WTC11 (cell line): ENCODE results near the gene PAFAH1B2. TPM values are rescaled to one million over a fixed set of nuclear protein-coding genes. Genes with fewer than 3 reads are reported as not detected.

Source experiments
- AR ChIP-seq: fragments of 250-450 bp; sonication (Bioruptor Pico); IDR thresholded peaks from 2 replicates; pipeline ENCODE4 v1.9.0; 2021; ENCODE audit warnings: mild to moderate bottlenecking
- ARID4B ChIP-seq: sonication (generic); formaldehyde crosslinking; IDR thresholded peaks from 2 replicates; pipeline ENCODE4 v1.8.0; 2023; ENCODE audit warnings: missing genetic modification reagents, mild to moderate bottlenecking, borderline replicate concordance
- E2F1 ChIP-seq: sonication (generic); formaldehyde crosslinking; IDR thresholded peaks from 2 replicates; pipeline ENCODE4 v1.8.0; 2022; ENCODE audit warnings: mild to moderate bottlenecking, missing genetic modification reagents
- ETV6 ChIP-seq: sonication (generic); formaldehyde crosslinking; IDR thresholded peaks from 2 replicates; pipeline ENCODE4 v1.8.1; 2022; ENCODE audit warnings: mild to moderate bottlenecking, missing genetic modification reagents
- GRHL2 ChIP-seq: fragments of 250-450 bp; sonication (Bioruptor Pico); IDR thresholded peaks from 2 replicates; pipeline ENCODE4 v1.8.0; 2022; ENCODE audit warnings: mild to moderate bottlenecking, moderate library complexity; ENCODE audit not compliant: insufficient replicate concordance, severe bottlenecking
- NFATC4 ChIP-seq: fragments of 250-450 bp; sonication (Bioruptor Pico); IDR thresholded peaks from 2 replicates; pipeline ENCODE4 v1.9.0; 2021; ENCODE audit warnings: mild to moderate bottlenecking
- NFE2L1 ChIP-seq: sonication (generic); formaldehyde crosslinking; IDR thresholded peaks from 2 replicates; pipeline ENCODE4 v1.8.1; 2023; ENCODE audit warnings: missing genetic modification reagents
- NFYB ChIP-seq: sonication (generic); formaldehyde crosslinking; conservative IDR thresholded peaks from 2 replicates; pipeline ENCODE4 v1.8.0; 2022; ENCODE audit warnings: low read depth, missing genetic modification reagents
- NR1H2 ChIP-seq: sonication (generic); formaldehyde crosslinking; IDR thresholded peaks from 2 replicates; pipeline ENCODE4 v1.9.0; 2021; ENCODE audit warnings: mild to moderate bottlenecking, moderate library complexity, missing genetic modification reagents
- RORB ChIP-seq: fragments of 250-450 bp; sonication (Bioruptor Pico); IDR thresholded peaks from 2 replicates; pipeline ENCODE4 v1.9.0; 2021; ENCODE audit warnings: mild to moderate bottlenecking
- SMAD3 ChIP-seq: sonication (generic); formaldehyde crosslinking; IDR thresholded peaks from 2 replicates; pipeline ENCODE4 v1.8.0; 2022; ENCODE audit warnings: missing genetic modification reagents, mild to moderate bottlenecking, borderline replicate concordance
- SMAD4 ChIP-seq: sonication (generic); formaldehyde crosslinking; IDR thresholded peaks from 2 replicates; pipeline ENCODE4 v1.8.0; 2022; ENCODE audit warnings: mild to moderate bottlenecking, missing genetic modification reagents
- TCF7 ChIP-seq: sonication (generic); formaldehyde crosslinking; IDR thresholded peaks from 2 replicates; pipeline ENCODE4 v1.8.0; 2022; ENCODE audit warnings: mild to moderate bottlenecking, low read depth, missing genetic modification reagents, moderate library complexity
- TEAD4 ChIP-seq: sonication (generic); formaldehyde crosslinking; IDR thresholded peaks from 2 replicates; pipeline ENCODE4 v1.8.0; 2022; ENCODE audit warnings: mild to moderate bottlenecking, missing genetic modification reagents
- USF2 ChIP-seq: sonication (generic); formaldehyde crosslinking; IDR thresholded peaks from 2 replicates; pipeline ENCODE4 v1.8.1; 2023; ENCODE audit warnings: mild to moderate bottlenecking, missing genetic modification reagents, moderate library complexity
- ZBTB43 ChIP-seq: sonication (generic); formaldehyde crosslinking; IDR thresholded peaks from 2 replicates; pipeline ENCODE4 v1.8.1; 2023; ENCODE audit warnings: mild to moderate bottlenecking, missing genetic modification reagents
- ZNF232 ChIP-seq: sonication (generic); formaldehyde crosslinking; IDR thresholded peaks from 2 replicates; pipeline ENCODE4 v1.8.0; 2022; ENCODE audit warnings: mild to moderate bottlenecking, missing genetic modification reagents
- ZNF396 ChIP-seq: fragments of 250-450 bp; sonication (Bioruptor Pico); IDR thresholded peaks from 2 replicates; pipeline ENCODE4 v1.8.0; 2021; ENCODE audit warnings: mild to moderate bottlenecking, moderate library complexity, borderline replicate concordance
- ZNF416 ChIP-seq: fragments of 250-450 bp; sonication (Bioruptor Pico); IDR thresholded peaks from 2 replicates; pipeline ENCODE4 v1.9.0; 2021; ENCODE audit warnings: mild to moderate bottlenecking, inconsistent platforms
- total RNA-seq: library from RNA; stranded (reverse); gene quantifications from 3 replicates; pipeline ENCODE4 v1.2.3, GENCODE V29; 2021

Gene PAFAH1B2
- total RNA-seq, 1 experiment from 2014 or later, result 138 TPM

- TF ChIP-seq AR (CRISPR knock-in tag) (no peak; the same call in 1 of the 2 replicates), NFYB (no peak), E2F1 (CRISPR knock-in tag) (no peak), ZBTB43 (CRISPR knock-in tag) (no peak), ETV6 (0 out of 2 replicates have a peak, but pooled peaks have one; percentile 42), RORB (CRISPR knock-in tag) (no peak), ZNF396 (CRISPR knock-in tag) (no peak), ZNF232 (CRISPR knock-in tag) (no peak), USF2 (CRISPR knock-in tag) (no peak), ZNF416 (CRISPR knock-in tag) (0 out of 2 replicates have a peak, but pooled peaks have one; percentile 29), NR1H2 (CRISPR knock-in tag) (no peak), TCF7 (no peak), NFATC4 (CRISPR knock-in tag) (peak; percentile 63; the same call in 1 of the 2 replicates), GRHL2 (CRISPR knock-in tag) (no peak), ARID4B (no peak), SMAD4 (no peak), TEAD4 (CRISPR knock-in tag) (no peak), SMAD3 (CRISPR knock-in tag) (no peak), NFE2L1 (no peak)
Observed at GRCh38 chr11:117197516-117198456, 53.7 kb downstream of the PAFAH1B2 start (continued).
